Measurements from ENCODE around the gene TEPSIN. TPM values are rescaled to one million over a fixed set of nuclear protein-coding genes. Genes with fewer than 3 reads are reported as not detected.

TEPSIN gene
- polyA plus RNA-seq, 1 donor (not counting 4 experiments of a cell fraction or from before 2014, with no cell fraction given), result 7.1 TPM

GRCh38 chr17:81246679-81247338, 8.0 kb upstream of the TEPSIN start:
- H3K4me3 ChIP-seq (ENCODE audit: control insufficient read depth in 2 of 3, extremely low read depth in 1 of 3, insufficient read depth in 2 of 3, low read depth in 1 of 3, low read length in 3 of 3), result no peak overlapping the region
- TF ChIP-seq EZH2 (IDR thresholded peaks at IDR 0.05; ENCODE audit: low read length) (no peak), CTCF (optimal IDR thresholded peaks at IDR 0.05 in 1 of 3, IDR thresholded peaks at IDR 0.05 in 1 of 3, conservative IDR thresholded peaks at IDR 0.05 in 1 of 3; ENCODE audit: extremely low read depth in 1 of 3, insufficient read depth in 2 of 3, low read length in 3 of 3) (no peak)
- no peak overlapping the region for H3K9ac ChIP-seq (ENCODE audit: control insufficient read depth, extremely low read depth, insufficient read depth, low read length)
- H3K9me3 ChIP-seq (ENCODE audit: control insufficient read depth, low read depth, low read length), result no peaks in the 10 kb centered on the region
- no peaks in the 10 kb centered on the region for H3K27me3 ChIP-seq (ENCODE audit: control insufficient read depth, extremely low read depth, insufficient read depth, low read length)
- FAIRE-seq (no peak), DNase-seq (ENCODE audit: low read depth, low spot score) (no peak)
- H3K4me1 ChIP-seq (ENCODE audit: control insufficient read depth, extremely low read depth, insufficient read depth, low read length), result no peaks in the 10 kb centered on the region
- no peak overlapping the region for H2AFZ ChIP-seq (ENCODE audit: control insufficient read depth, low read length)
- H3K36me3 ChIP-seq (ENCODE audit: control insufficient read depth in 2 of 2, extremely low read depth in 1 of 2, insufficient read depth in 2 of 2, low read length in 2 of 2), result peaks cover 12 to 13% of the 10 kb centered on the region in 2 experiments
- H3K27ac ChIP-seq (ENCODE audit: control insufficient read depth, insufficient read depth, low read length), result no peak overlapping the region
- H4K20me1 ChIP-seq (ENCODE audit: control insufficient read depth, extremely low read depth, insufficient read depth, low read length), result no peaks in the 10 kb centered on the region
- no peaks in the 10 kb centered on the region for H3K79me2 ChIP-seq (ENCODE audit: control insufficient read depth, insufficient read depth, low read length)
- no peak overlapping the region for H3K4me2 ChIP-seq (ENCODE audit: control insufficient read depth, extremely low read depth, insufficient read depth, low read depth, low read length)
- H3K9me1 ChIP-seq (ENCODE audit: control insufficient read depth, extremely low read depth, insufficient read depth, low read length), result no peaks in the 10 kb centered on the region
- dilution Hi-C loops (cut with MboI; ENCODE audit: extremely low pct_ligation_motif_present, low sequenced_read_pairs), result no loop called here

DNA sequence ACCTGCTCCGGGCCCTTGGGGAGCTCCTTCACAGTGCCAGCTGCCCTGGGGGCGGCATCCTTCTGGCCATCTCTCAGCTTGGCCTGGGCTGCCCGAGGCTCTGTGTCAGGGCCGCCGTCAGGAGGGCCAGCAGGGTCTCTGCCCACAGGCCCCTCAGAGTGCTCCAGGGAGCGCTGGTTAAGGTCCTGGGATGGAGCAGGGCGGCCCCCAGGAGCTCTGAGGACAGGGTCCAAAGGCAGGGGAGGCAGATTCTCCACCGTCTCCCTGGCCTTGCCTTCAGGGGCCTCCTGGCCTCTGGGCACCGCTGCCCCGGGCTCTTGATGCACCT, 7.5 kb upstream of the TEPSIN start:
- Histone ChIP-seq H3K4me2 (ENCODE audit: control insufficient read depth, extremely low read depth, insufficient read depth, low read depth, low read length) (no peak overlapping the region), H4K20me1 (ENCODE audit: control insufficient read depth, extremely low read depth, insufficient read depth, low read length) (no peaks in the 10 kb centered on the region), H2AFZ (ENCODE audit: control insufficient read depth, low read length) (no peak overlapping the region), H3K27me3 (ENCODE audit: control insufficient read depth, extremely low read depth, insufficient read depth, low read length) (no peaks in the 10 kb centered on the region), H3K36me3 (ENCODE audit: control insufficient read depth in 2 of 2, extremely low read depth in 1 of 2, insufficient read depth in 2 of 2, low read length in 2 of 2) (peaks cover 10 to 15% of the 10 kb centered on the region in 2 experiments), H3K27ac (ENCODE audit: control insufficient read depth, insufficient read depth, low read length) (no peak overlapping the region), H3K4me3 (ENCODE audit: control insufficient read depth in 2 of 3, extremely low read depth in 1 of 3, insufficient read depth in 2 of 3, low read depth in 1 of 3, low read length in 3 of 3) (no peak overlapping the region), H3K9me1 (ENCODE audit: control insufficient read depth, extremely low read depth, insufficient read depth, low read length) (no peaks in the 10 kb centered on the region), H3K79me2 (ENCODE audit: control insufficient read depth, insufficient read depth, low read length) (peaks cover 3% of the 10 kb centered on the region), H3K9me3 (ENCODE audit: control insufficient read depth, low read depth, low read length) (no peaks in the 10 kb centered on the region), H3K9ac (ENCODE audit: control insufficient read depth, extremely low read depth, insufficient read depth, low read length) (no peak overlapping the region), H3K4me1 (ENCODE audit: control insufficient read depth, extremely low read depth, insufficient read depth, low read length) (no peaks in the 10 kb centered on the region)
- no peak for DNase-seq (ENCODE audit: low read depth, low spot score)
- no peak for TF ChIP-seq EZH2 (IDR thresholded peaks at IDR 0.05; ENCODE audit: low read length)
- TF ChIP-seq CTCF (optimal IDR thresholded peaks at IDR 0.05 in 1 of 3, IDR thresholded peaks at IDR 0.05 in 1 of 3, conservative IDR thresholded peaks at IDR 0.05 in 1 of 3; ENCODE audit: extremely low read depth in 1 of 3, insufficient read depth in 2 of 3, low read length in 3 of 3), result no peak
- dilution Hi-C loops (cut with MboI; ENCODE audit: extremely low pct_ligation_motif_present, low sequenced_read_pairs), result no loop called here
- FAIRE-seq, result no peak
